Mucosa of rectum (tissue), 2 donors: ENCODE results near the gene MEGF9.
"Not testable (repeated sequence)": the region's sequence is repeated elsewhere in the genome, so short reads cannot be mapped to it uniquely, and the experiment has no call there.

Experiments used
- H3K27ac ChIP-seq, 2 donors: one replicate each; pipeline ENCODE4 v1.7.0; 2013; ENCODE audit warnings: inconsistent platforms in 2 of 2, low read depth in 2 of 2, low read length in 2 of 2
- H3K27me3 ChIP-seq, 2 donors: one replicate each; pipeline ENCODE4 v1.7.0; 2013; ENCODE audit warnings: low read length in 2 of 2; ENCODE audit not compliant: control insufficient read depth in 2 of 2, insufficient read depth in 2 of 2
- H3K36me3 ChIP-seq, 2 donors: one replicate each; pipeline ENCODE4 v1.7.0; 2013; ENCODE audit warnings: low read length in 2 of 2; ENCODE audit not compliant: control insufficient read depth in 2 of 2, insufficient read depth in 2 of 2
- H3K4me1 ChIP-seq, 2 donors: one replicate each; pipeline ENCODE4 v1.7.0; 2013; ENCODE audit warnings: low read length in 2 of 2, mild to moderate bottlenecking in 1 of 2; ENCODE audit not compliant: control insufficient read depth in 2 of 2, insufficient read depth in 2 of 2
- H3K4me3 ChIP-seq, 2 donors: one replicate each; pipeline ENCODE4 v1.7.0; 2013; ENCODE audit warnings: low read length in 2 of 2
- H3K9ac ChIP-seq, 2 donors: one replicate each; pipeline ENCODE4 v1.7.0; 2013; ENCODE audit warnings: low read length in 2 of 2, low read depth in 1 of 2, mild to moderate bottlenecking in 1 of 2
- H3K9me3 ChIP-seq, 2 donors: one replicate each; pipeline ENCODE4 v1.7.0; 2013; ENCODE audit warnings: low read length in 2 of 2; ENCODE audit not compliant: control insufficient read depth in 2 of 2
- donor health status: healthy.
- donor health status: Normal muscosa, but diverticular disease.

The MEGF9 gene

GRCh38 chr9:120555839-120556238, 158.4 kb downstream of the MEGF9 start:
- H3K9me3 ChIP-seq, result no peaks in the 10 kb centered on the region
- H3K4me3 ChIP-seq, result no peak overlapping the region
- no peak overlapping the region for H3K27ac ChIP-seq
- H3K4me1 ChIP-seq, result no peaks in the 10 kb centered on the region
- no peaks in the 10 kb centered on the region for H3K27me3 ChIP-seq
- H3K36me3 ChIP-seq, result peaks cover 0 to 5% of the 10 kb centered on the region in 2 donors
- H3K9ac ChIP-seq, result no peak overlapping the region

GRCh38 chr9:120552210-120552704, 162.0 kb downstream of the MEGF9 start:
- not testable (repeated sequence) for H3K4me1 ChIP-seq, H3K9ac ChIP-seq, H3K27me3 ChIP-seq, H3K27ac ChIP-seq, H3K4me3 ChIP-seq, H3K9me3 ChIP-seq
- H3K36me3 ChIP-seq, result peaks cover 27 to 28% of the 10 kb centered on the region in 2 donors
